GM12801 (cell line): ENCODE measurements around the gene PEX5L.

Source experiments
- CTCF ChIP-seq: IDR thresholded peaks from one replicate; pipeline ENCODE4 v1.5.1; 2011; ENCODE audit warnings: control low read depth; ENCODE audit not compliant: insufficient read length; ENCODE audit errors: extremely low read depth

PEX5L gene

GRCh38 chr3:179962629-179963387 is 73.9 kb downstream of the PEX5L start:
- no peak for TF ChIP-seq CTCF

- TF ChIP-seq CTCF, result no peak
Measured at GRCh38 chr3:179961703-179962078, 75.0 kb downstream of the PEX5L start.

- no peak for TF ChIP-seq CTCF
Measured at GRCh38 chr3:179961071-179961702, 75.5 kb downstream of the PEX5L start.

GRCh38 chr3:179958759-179959158 is 78.0 kb downstream of the PEX5L start:
- TF ChIP-seq CTCF, result no peak

GRCh38 chr3:179958143-179958542 is 78.6 kb downstream of the PEX5L start:
- TF ChIP-seq CTCF, result no peak

- no peak for TF ChIP-seq CTCF
Measured at GRCh38 chr3:179957264-179957845, 79.4 kb downstream of the PEX5L start.

GRCh38 chr3:179956416-179956830 is 80.3 kb downstream of the PEX5L start:
- TF ChIP-seq CTCF, result no peak
